ENCODE results near the gene SOX8.

Gene SOX8

DNA sequence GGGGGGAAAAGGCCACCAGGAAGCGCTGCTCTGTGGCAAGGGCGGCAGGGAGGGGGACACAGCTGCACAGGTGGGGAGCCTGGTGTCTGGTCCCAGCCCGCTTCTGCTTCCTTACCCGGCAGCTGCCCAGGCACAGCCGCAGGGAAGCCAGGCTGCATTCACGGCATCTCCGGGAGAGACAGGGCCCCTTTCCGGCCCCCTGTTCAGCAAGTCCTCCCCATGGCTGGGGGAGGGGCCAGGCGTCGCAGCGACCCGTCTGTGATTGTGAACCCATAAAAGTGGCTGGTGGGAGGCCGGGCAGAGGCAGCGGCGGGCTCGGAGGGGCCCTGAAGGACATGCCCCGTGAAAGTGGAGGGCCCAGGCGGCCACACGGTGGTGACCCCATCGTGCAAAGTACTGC lies 28.7 kb downstream of the SOX8 start:
- no peak overlapping the region for H3K4me3 ChIP-seq (replicated peaks; ENCODE audit: low read depth, low read length)
- no peak for DNase-seq (ENCODE audit: low read depth)
- TF ChIP-seq, protein P1, sequence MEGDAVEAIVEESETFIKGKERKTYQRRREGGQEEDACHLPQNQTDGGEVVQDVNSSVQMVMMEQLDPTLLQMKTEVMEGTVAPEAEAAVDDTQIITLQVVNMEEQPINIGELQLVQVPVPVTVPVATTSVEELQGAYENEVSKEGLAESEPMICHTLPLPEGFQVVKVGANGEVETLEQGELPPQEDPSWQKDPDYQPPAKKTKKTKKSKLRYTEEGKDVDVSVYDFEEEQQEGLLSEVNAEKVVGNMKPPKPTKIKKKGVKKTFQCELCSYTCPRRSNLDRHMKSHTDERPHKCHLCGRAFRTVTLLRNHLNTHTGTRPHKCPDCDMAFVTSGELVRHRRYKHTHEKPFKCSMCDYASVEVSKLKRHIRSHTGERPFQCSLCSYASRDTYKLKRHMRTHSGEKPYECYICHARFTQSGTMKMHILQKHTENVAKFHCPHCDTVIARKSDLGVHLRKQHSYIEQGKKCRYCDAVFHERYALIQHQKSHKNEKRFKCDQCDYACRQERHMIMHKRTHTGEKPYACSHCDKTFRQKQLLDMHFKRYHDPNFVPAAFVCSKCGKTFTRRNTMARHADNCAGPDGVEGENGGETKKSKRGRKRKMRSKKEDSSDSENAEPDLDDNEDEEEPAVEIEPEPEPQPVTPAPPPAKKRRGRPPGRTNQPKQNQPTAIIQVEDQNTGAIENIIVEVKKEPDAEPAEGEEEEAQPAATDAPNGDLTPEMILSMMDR (IDR thresholded peaks at IDR 0.05; ENCODE audit: low read length, missing control alignments), result no peak

DNA sequence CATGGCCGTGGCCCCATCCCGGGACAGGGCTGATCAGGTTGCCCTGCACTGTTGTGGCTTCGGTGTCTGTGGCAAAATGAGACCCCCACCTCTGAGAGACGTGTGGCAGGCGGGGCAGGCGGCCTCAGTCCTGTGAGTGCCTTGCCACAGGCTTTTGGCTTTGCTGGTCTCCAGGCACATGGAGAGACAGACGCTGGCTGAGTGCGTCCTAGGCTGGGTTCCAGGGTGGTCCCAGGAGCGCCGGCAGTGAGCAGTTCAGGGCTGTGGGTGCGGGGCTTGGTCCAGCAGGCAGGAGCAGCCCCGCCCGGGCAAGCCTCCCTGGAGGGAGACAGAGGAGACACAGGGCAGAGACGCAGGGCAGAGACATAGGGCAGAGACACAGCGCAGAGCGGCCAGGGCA lies 29.2 kb downstream of the SOX8 start:
- TF ChIP-seq, protein P1 (IDR thresholded peaks at IDR 0.05; ENCODE audit: low read length, missing control alignments), result no peak
- H3K4me3 ChIP-seq (replicated peaks; ENCODE audit: low read depth, low read length), result no peak overlapping the region
- DNase-seq (ENCODE audit: low read depth), result no peak

DNA sequence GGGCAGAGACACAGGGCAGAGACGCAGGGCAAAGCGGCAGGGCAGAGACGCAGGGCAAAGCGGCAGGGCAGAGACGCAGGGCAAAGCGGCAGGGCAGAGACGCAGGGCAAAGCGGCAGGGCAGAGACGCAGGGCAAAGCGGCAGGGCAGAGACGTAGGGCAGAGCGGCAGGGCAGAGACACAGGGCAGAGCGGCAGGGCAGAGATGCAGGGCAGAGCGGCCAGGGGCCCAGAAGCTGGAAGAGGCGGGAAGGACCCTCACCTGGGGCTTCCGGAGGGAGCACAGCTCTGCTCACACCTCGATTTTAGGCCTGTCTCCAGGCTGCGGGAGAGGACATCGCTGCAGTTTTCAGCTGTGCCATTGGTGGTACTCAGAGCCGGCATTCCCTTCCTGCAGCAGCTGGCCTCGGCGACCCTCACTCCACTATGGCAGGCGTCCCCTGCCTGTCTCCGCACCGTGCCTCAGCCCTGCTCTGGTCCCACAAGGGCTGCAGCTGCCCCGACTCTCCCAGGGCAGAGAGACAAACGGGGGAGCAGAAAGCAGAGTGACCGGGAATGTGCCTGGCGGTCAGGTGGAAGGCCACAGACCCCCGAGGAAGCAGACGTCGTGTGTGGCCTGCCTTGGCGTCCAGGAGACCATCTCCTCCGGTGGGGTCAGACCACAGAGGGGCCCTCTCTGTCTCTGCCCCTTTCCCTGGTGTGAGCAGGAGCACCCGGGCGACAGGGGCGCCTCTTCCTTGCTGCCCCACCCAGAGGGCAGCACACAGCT lies 29.9 kb downstream of the SOX8 start:
- TF ChIP-seq, protein P1 (IDR thresholded peaks at IDR 0.05; ENCODE audit: low read length, missing control alignments), result no peak
- H3K4me3 ChIP-seq (replicated peaks; ENCODE audit: low read depth, low read length), result no peak overlapping the region
- no peak for DNase-seq (ENCODE audit: low read depth)

DNA sequence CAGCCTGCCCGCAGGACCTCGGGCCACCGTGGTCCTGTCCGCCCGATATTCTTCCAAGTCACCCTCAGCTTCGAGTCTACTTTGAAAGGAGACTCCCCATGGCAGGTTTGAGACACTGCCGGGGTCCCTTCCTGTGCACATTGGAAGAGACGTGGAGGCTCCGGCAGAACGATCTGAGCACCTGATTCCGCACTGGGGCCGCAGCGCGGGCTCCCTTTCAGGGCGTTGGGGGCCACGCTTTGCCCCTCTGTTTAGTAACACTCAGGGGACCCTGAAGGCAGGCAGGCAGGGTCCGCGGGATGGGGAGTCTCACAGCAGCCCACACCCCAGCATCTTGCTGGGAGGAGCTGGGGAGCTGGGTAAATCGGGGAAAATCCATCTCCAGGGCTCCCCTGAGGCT lies 30.6 kb downstream of the SOX8 start:
- no peak for DNase-seq (ENCODE audit: low read depth)
- no peak overlapping the region for H3K4me3 ChIP-seq (replicated peaks; ENCODE audit: low read depth, low read length)
- TF ChIP-seq, protein P1 (IDR thresholded peaks at IDR 0.05; ENCODE audit: low read length, missing control alignments), result no peak

DNA sequence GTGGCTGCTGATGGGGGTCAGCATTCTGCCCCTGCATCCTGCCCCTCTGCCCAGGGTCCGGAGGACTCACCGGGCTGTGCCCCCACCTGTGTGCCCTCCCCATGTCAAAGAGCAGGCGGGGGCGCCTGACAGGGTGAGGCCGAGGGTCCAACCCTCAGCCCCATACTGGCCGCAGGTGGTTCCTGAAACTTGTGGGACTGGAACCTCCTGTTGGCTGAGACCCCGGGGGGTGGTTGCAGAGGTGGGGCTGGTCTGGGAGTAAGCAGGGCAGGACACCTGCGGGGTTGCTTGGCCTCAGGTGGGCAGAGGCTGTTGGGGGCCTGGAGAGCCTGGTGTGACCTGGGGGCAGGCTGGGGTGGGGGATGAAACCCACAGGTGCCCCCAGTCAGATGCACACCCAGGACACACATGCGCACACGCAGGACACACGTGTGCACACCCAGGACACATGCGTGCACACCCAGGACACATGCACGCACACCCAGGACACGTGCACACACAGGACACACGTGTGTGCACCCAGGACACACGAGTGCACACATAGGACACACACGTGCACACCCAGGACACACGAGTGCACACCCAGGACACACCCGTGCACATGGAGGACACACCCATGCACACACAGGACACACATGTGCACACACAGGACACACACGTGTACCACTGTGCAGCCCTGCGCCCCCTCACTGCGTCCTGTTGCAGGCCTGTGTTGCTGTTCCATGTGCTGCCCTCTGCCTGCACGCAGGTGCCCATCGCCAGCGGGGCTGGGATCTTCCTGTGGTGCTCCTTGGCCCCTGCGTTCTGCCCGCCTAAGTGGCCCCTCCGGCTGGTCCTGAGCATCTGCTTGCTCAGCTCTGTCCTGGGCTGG lies 31.4 kb downstream of the SOX8 start:
- no peak for DNase-seq (ENCODE audit: low read depth)
- H3K4me3 ChIP-seq (replicated peaks; ENCODE audit: low read depth, low read length), result no peak overlapping the region
- TF ChIP-seq, protein P1 (IDR thresholded peaks at IDR 0.05; ENCODE audit: low read length, missing control alignments), result no peak

DNA sequence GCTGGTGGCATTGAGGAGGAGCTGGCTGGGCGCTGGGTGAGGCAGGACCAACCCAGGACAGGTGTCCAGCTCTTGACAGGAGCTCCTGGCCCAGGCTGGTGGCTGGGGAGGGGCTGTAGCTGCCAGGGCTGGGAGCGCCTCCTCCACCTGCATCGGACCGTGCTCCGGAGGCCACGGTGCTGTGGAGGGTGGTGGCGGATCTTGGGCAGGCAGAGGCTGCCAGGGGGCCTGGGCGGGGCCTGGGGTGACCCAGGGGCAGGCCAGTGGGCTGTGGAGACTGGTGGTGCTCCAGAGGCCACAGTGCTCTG lies 32.0 kb downstream of the SOX8 start:
- TF ChIP-seq, protein P1 (IDR thresholded peaks at IDR 0.05; ENCODE audit: low read length, missing control alignments), result no peak
- H3K4me3 ChIP-seq (replicated peaks; ENCODE audit: low read depth, low read length), result no peak overlapping the region
- DNase-seq (ENCODE audit: low read depth), result no peak

All from fibroblast of pulmonary artery (primary cell).